ENCODE data around the gene FAM174C. TPM values are rescaled to one million over a fixed set of nuclear protein-coding genes. Genes with fewer than 3 reads are reported as not detected.

Gene FAM174C
- total and polyA plus RNA-seq, 2 donors (not counting 3 experiments of a cell fraction or from before 2014, with no cell fraction given) = 46.7 to 83.9 TPM

GRCh38 chr19:1236576-1236975 lies 38.8 kb upstream of the FAM174C start:
- Histone ChIP-seq H3K4me3 (replicated peaks in 1 of 3; ENCODE audit: insufficient read depth in 1 of 3, low read depth in 1 of 3, low read length in 3 of 3) (peak overlapping the region in 2 of 3 experiments; percentile 66 to 77), H3K27ac (ENCODE audit: insufficient read depth, low read depth, low read length) (no peak overlapping the region), H3K9me1 (replicated peaks; ENCODE audit: control insufficient read depth, extremely low read depth, insufficient read depth, low read length) (no peaks in the 10 kb centered on the region), H3K4me1 (ENCODE audit: control insufficient read depth, extremely low read depth, insufficient read depth, low read length) (peaks cover 13% of the 10 kb centered on the region), H3K36me3 (ENCODE audit: control insufficient read depth in 2 of 2, extremely low read depth in 1 of 2, insufficient read depth in 2 of 2, low read length in 2 of 2) (peaks cover 0 to 17% of the 10 kb centered on the region in 2 experiments), H3K79me2 (ENCODE audit: control insufficient read depth, insufficient read depth, low read length) (no peaks in the 10 kb centered on the region), H3K4me2 (ENCODE audit: insufficient read depth, low read length) (peak overlapping the region; percentile 57), H2AFZ (ENCODE audit: low read depth, low read length) (peak overlapping the region; percentile 48), H4K20me1 (replicated peaks; ENCODE audit: control insufficient read depth, extremely low read depth, insufficient read depth, low read length) (no peaks in the 10 kb centered on the region), H3K27me3 (ENCODE audit: control insufficient read depth in 2 of 2, insufficient read depth in 2 of 2, low read length in 2 of 2) (no peaks in the 10 kb centered on the region), H3K9ac (replicated peaks; ENCODE audit: extremely low read depth, insufficient read depth, low read length) (peak overlapping the region; percentile 69), H3K9me3 (replicated peaks; ENCODE audit: control insufficient read depth, insufficient read depth, low read length) (no peaks in the 10 kb centered on the region)
- ChIA-PET POLR2A (no interaction called here), CTCF (no interaction called here)
- TF ChIP-seq MYC (IDR thresholded peaks at IDR 0.05; ENCODE audit: low read depth, low read length) (no peak), POLR2AphosphoS5 (IDR thresholded peaks at IDR 0.05; ENCODE audit: insufficient read depth, low read depth, low read length) (no peak), FOS (IDR thresholded peaks at IDR 0.05; ENCODE audit: borderline replicate concordance, insufficient read depth, low read length) (no peak), MAX (IDR thresholded peaks at IDR 0.05; ENCODE audit: insufficient read depth, insufficient read length) (no peak), JUN (IDR thresholded peaks at IDR 0.05; ENCODE audit: borderline replicate concordance, insufficient read depth, insufficient read length, low read depth) (no peak), GATA2 (IDR thresholded peaks at IDR 0.05; ENCODE audit: insufficient read depth, insufficient read length, low read depth, low read length) (no peak), EZH2 (IDR thresholded peaks at IDR 0.05; ENCODE audit: borderline replicate concordance, low read depth, low read length, severe bottlenecking) (no peak), POLR2A (IDR thresholded peaks at IDR 0.05; ENCODE audit: low read depth, low read length) (no peak)
- TF ChIP-seq, protein P1, sequence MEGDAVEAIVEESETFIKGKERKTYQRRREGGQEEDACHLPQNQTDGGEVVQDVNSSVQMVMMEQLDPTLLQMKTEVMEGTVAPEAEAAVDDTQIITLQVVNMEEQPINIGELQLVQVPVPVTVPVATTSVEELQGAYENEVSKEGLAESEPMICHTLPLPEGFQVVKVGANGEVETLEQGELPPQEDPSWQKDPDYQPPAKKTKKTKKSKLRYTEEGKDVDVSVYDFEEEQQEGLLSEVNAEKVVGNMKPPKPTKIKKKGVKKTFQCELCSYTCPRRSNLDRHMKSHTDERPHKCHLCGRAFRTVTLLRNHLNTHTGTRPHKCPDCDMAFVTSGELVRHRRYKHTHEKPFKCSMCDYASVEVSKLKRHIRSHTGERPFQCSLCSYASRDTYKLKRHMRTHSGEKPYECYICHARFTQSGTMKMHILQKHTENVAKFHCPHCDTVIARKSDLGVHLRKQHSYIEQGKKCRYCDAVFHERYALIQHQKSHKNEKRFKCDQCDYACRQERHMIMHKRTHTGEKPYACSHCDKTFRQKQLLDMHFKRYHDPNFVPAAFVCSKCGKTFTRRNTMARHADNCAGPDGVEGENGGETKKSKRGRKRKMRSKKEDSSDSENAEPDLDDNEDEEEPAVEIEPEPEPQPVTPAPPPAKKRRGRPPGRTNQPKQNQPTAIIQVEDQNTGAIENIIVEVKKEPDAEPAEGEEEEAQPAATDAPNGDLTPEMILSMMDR (IDR thresholded peaks at IDR 0.05; ENCODE audit: extremely low read depth in 1 of 2, insufficient read depth in 1 of 2, low read depth in 1 of 2, low read length in 2 of 2) = no peak
- DNase-seq (ENCODE audit: low read depth, low spot score) (no peak), FAIRE-seq (no peak)
- intact Hi-C loops (cut with micrococcal nuclease) = no loop called here
- no TSS peak for BruUV-seq (replicated peaks)
- dilution Hi-C loops (cut with MboI; ENCODE audit: extremely low pct_ligation_motif_present, low sequenced_read_pairs) = no loop called here
